Panc1 (cell line): ENCODE measurements around the gene DAZAP1. TPM values are rescaled to one million over a fixed set of nuclear protein-coding genes. Genes with fewer than 3 reads are reported as not detected.

Experiments
- ATAC-seq: fragments of 200-7000 bp; cut with Tn5 transposase; 2 replicates; pipeline ENCODE4 v1.9.1; 2020; ENCODE audit warnings: mild to moderate bottlenecking, moderate library complexity
- BruUV-seq: library from RNA; stranded (reverse); fragments of 400-500 nt; replicated peaks from 2 replicates; lab custom pipeline; 2021; lab: Mats Ljungman, UMichigan
- CTCF ChIA-PET: fragments of 300-600 bp; sonication (Branson Sonifier 250); formaldehyde crosslinking; loops from one replicate; lab custom pipeline; 2022; ENCODE audit warnings: antibody characterized with exemption; lab: Charles Lee
- POLR2A ChIA-PET: fragments of 300-600 bp; sonication (Branson Sonifier 250); formaldehyde crosslinking; loops from one replicate; lab custom pipeline; 2022; ENCODE audit warnings: antibody characterized with exemption; lab: Charles Lee
- DNase-seq: peaks from one replicate; pipeline ENCODE4 v3.0.0-alpha.2; 2010; ENCODE audit warnings: low read depth, low spot score
- H3K27ac ChIP-seq: 2 replicates; pipeline ENCODE4 v1.5.1; 2011; ENCODE audit warnings: mild to moderate bottlenecking, low read length, inconsistent platforms
- H3K27me3 ChIP-seq: fragments of 200-500 bp; sonication (Bioruptor generic); 2 replicates; pipeline ENCODE4 v1.6.0; 2014; ENCODE audit warnings: low read length, inconsistent platforms; ENCODE audit not compliant: control insufficient read depth, insufficient read depth
- H3K36me3 ChIP-seq: fragments of 200-500 bp; sonication (Bioruptor generic); 2 replicates; pipeline ENCODE4 v1.5.1; 2014; ENCODE audit warnings: inconsistent platforms, mild to moderate bottlenecking, low read length, moderate library complexity; ENCODE audit not compliant: control insufficient read depth, insufficient read depth
- H3K4me1 ChIP-seq: 2 replicates; pipeline ENCODE4 v1.5.1; 2011; ENCODE audit warnings: inconsistent platforms, mild to moderate bottlenecking, low read length, moderate library complexity; ENCODE audit not compliant: control insufficient read depth, insufficient read depth
- H3K4me3 ChIP-seq, 2 experiments: 2 replicates each; pipeline ENCODE4 v1.5.1; 2011 to 2012; ENCODE audit warnings: low read depth in 2 of 2, low read length in 2 of 2, mild to moderate bottlenecking in 2 of 2, inconsistent platforms in 1 of 2, moderate library complexity in 1 of 2
- H3K9me3 ChIP-seq: fragments of 200-500 bp; sonication (Bioruptor generic); 2 replicates; pipeline ENCODE4 v1.5.1; 2014; ENCODE audit warnings: low read depth, mild to moderate bottlenecking, inconsistent platforms, low read length, moderate library complexity; ENCODE audit not compliant: control insufficient read depth, insufficient read depth
- POLR2AphosphoS5 ChIP-seq: IDR thresholded peaks from 2 replicates; pipeline ENCODE4 v1.6.1; 2012; ENCODE audit warnings: mild to moderate bottlenecking, low read depth, low read length, moderate library complexity
- SIN3A ChIP-seq: IDR thresholded peaks from 2 replicates; pipeline ENCODE4 v1.6.1; 2012; ENCODE audit warnings: low read depth, mild to moderate bottlenecking, low read length, moderate library complexity, borderline replicate concordance; ENCODE audit not compliant: insufficient read depth
- TCF7L2 ChIP-seq: IDR thresholded peaks from 2 replicates; pipeline ENCODE4 v1.6.1; 2011; ENCODE audit warnings: mild to moderate bottlenecking, low read depth, low read length, inconsistent platforms
- in situ Hi-C: cut with HindIII; loops from 2 replicates; pipeline ENCODE4 v1.10.0; 2016; ENCODE audit warnings: low sequenced_read_pairs, low pct_unique_long_range_greater_than_20kb
- intact Hi-C: fragments of 100-400 bp; cut with micrococcal nuclease; formaldehyde crosslinking; loops from one replicate; pipeline ENCODE4 v1.10.0; 2022; ENCODE audit not compliant: unreplicated experiment
- total RNA-seq: library from RNA; stranded (reverse); gene quantifications from one replicate; pipeline ENCODE4 v1.2.1, GENCODE V29; 2021; ENCODE audit not compliant: unreplicated experiment
- TF ChIP-seq, protein P1 (sequence below): fragments of 450-650 bp; IDR thresholded peaks from 2 replicates; pipeline ENCODE4 v1.5.1; 2017; ENCODE audit warnings: mild to moderate bottlenecking
- TF ChIP-seq, protein P2 (sequence below), 2 experiments: IDR thresholded peaks; 2 replicates each; pipeline ENCODE4 v1.6.1; 2011 to 2012; ENCODE audit warnings: low read depth in 2 of 2, control low read depth in 1 of 2, low read length in 1 of 2, mild to moderate bottlenecking in 1 of 2, moderate library complexity in 1 of 2; ENCODE audit not compliant: insufficient read depth in 1 of 2

Gene DAZAP1
- total RNA-seq, 1 experiment from 2014 or later: 195 TPM

DNA sequence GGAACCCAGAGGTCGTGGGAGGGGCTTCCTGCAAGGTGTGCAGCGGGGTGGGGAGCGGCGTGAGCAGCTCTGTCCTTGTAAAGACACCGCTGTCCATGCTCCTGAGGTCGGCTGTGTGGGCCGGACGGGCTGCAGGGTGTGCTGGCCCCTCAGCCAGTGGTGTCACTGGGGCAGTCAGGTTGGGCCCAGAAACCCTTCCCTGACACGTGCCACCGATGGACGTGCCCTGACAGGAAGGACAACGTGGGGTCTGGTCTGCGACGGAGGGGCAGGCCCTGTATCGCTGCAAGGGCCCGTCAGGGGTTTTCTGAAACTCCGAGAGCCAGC lies 26.6 kb downstream of the DAZAP1 start:
- POLR2A ChIA-PET: no interaction called here
- TF ChIP-seq TCF7L2 (no peak), POLR2AphosphoS5 (no peak)
- TF ChIP-seq, protein P1, sequence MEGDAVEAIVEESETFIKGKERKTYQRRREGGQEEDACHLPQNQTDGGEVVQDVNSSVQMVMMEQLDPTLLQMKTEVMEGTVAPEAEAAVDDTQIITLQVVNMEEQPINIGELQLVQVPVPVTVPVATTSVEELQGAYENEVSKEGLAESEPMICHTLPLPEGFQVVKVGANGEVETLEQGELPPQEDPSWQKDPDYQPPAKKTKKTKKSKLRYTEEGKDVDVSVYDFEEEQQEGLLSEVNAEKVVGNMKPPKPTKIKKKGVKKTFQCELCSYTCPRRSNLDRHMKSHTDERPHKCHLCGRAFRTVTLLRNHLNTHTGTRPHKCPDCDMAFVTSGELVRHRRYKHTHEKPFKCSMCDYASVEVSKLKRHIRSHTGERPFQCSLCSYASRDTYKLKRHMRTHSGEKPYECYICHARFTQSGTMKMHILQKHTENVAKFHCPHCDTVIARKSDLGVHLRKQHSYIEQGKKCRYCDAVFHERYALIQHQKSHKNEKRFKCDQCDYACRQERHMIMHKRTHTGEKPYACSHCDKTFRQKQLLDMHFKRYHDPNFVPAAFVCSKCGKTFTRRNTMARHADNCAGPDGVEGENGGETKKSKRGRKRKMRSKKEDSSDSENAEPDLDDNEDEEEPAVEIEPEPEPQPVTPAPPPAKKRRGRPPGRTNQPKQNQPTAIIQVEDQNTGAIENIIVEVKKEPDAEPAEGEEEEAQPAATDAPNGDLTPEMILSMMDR: no peak
- peaks cover 4% of the 10 kb centered on the region; the same call in 1 of the 2 replicates for H3K36me3 ChIP-seq
- intact Hi-C loops: no loop called here
- in situ Hi-C loops: no loop called here
- H3K27ac ChIP-seq: no peak overlapping the region
- no peaks in the 10 kb centered on the region for H3K9me3 ChIP-seq
- no peaks in the 10 kb centered on the region for H3K27me3 ChIP-seq
- CTCF ChIA-PET: no interaction called here
- ATAC-seq (no peak), DNase-seq (no peak)
- no TSS peak for BruUV-seq
- H3K4me3 ChIP-seq: no peak overlapping the region
- 0 out of 2 replicates have a peak, but pooled peaks cover 3% of the 10 kb centered on the region for H3K4me1 ChIP-seq

DNA sequence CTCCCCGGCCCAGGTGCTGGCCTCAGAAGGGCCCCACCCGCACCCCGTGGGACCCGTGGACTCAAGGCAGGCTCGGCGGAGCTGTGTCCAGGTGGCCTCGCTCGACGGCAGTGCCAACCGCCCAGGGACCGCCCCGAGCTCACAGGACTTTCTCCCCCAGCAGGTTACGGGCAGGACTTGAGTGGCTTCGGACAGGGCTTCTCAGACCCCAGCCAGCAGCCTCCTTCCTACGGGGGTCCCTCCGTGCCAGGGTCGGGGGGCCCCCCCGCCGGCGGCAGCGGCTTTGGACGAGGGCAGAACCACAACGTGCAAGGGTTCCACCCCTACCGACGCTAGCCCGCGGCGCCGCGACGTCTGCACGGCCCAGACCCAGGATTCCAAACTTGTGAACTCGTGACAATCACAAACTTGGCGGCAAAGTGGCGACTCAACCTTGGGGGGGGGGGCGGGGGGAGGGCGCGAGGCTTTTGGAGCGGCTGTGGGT lies 27.2 kb downstream of the DAZAP1 start:
- DNase-seq: no peak
- POLR2A ChIA-PET: no interaction called here
- H3K27me3 ChIP-seq: no peaks in the 10 kb centered on the region
- no peak for ATAC-seq
- H3K27ac ChIP-seq: no peak overlapping the region
- no peak for TF ChIP-seq TCF7L2
- no peak for TF ChIP-seq POLR2AphosphoS5
- no peak for TF ChIP-seq SIN3A
- TF ChIP-seq, protein P2, sequence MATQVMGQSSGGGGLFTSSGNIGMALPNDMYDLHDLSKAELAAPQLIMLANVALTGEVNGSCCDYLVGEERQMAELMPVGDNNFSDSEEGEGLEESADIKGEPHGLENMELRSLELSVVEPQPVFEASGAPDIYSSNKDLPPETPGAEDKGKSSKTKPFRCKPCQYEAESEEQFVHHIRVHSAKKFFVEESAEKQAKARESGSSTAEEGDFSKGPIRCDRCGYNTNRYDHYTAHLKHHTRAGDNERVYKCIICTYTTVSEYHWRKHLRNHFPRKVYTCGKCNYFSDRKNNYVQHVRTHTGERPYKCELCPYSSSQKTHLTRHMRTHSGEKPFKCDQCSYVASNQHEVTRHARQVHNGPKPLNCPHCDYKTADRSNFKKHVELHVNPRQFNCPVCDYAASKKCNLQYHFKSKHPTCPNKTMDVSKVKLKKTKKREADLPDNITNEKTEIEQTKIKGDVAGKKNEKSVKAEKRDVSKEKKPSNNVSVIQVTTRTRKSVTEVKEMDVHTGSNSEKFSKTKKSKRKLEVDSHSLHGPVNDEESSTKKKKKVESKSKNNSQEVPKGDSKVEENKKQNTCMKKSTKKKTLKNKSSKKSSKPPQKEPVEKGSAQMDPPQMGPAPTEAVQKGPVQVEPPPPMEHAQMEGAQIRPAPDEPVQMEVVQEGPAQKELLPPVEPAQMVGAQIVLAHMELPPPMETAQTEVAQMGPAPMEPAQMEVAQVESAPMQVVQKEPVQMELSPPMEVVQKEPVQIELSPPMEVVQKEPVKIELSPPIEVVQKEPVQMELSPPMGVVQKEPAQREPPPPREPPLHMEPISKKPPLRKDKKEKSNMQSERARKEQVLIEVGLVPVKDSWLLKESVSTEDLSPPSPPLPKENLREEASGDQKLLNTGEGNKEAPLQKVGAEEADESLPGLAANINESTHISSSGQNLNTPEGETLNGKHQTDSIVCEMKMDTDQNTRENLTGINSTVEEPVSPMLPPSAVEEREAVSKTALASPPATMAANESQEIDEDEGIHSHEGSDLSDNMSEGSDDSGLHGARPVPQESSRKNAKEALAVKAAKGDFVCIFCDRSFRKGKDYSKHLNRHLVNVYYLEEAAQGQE (IDR thresholded peaks at IDR 0.05; ENCODE audit: insufficient read depth in 1 of 2, low read depth in 2 of 2, low read length in 1 of 2): no peak
- TF ChIP-seq, protein P1: no peak
- no TSS peak for BruUV-seq
- H3K9me3 ChIP-seq: no peaks in the 10 kb centered on the region
- H3K4me3 ChIP-seq: no peak overlapping the region
- H3K36me3 ChIP-seq: peaks cover 4% of the 10 kb centered on the region; the same call in 1 of the 2 replicates
- intact Hi-C loops: no loop called here
- 0 out of 2 replicates have a peak, but pooled peaks cover 3% of the 10 kb centered on the region for H3K4me1 ChIP-seq
- CTCF ChIA-PET: no interaction called here
- in situ Hi-C loops: no loop called here
